ENCODE measurements around the gene LMBR1.

GRCh38 chr7:156792611-156793010, 100.4 kb downstream of the LMBR1 start:
- TF ChIP-seq CTCF (IDR thresholded peaks at IDR 0.05; ENCODE audit: insufficient read depth, low read depth, low read length) (no peak), EZH2 (IDR thresholded peaks at IDR 0.05; ENCODE audit: insufficient read depth, low read length) (no peak)

Measured in astrocyte (in vitro differentiated cells and primary cell).